ENCODE data around the gene TMCO6.

DNA sequence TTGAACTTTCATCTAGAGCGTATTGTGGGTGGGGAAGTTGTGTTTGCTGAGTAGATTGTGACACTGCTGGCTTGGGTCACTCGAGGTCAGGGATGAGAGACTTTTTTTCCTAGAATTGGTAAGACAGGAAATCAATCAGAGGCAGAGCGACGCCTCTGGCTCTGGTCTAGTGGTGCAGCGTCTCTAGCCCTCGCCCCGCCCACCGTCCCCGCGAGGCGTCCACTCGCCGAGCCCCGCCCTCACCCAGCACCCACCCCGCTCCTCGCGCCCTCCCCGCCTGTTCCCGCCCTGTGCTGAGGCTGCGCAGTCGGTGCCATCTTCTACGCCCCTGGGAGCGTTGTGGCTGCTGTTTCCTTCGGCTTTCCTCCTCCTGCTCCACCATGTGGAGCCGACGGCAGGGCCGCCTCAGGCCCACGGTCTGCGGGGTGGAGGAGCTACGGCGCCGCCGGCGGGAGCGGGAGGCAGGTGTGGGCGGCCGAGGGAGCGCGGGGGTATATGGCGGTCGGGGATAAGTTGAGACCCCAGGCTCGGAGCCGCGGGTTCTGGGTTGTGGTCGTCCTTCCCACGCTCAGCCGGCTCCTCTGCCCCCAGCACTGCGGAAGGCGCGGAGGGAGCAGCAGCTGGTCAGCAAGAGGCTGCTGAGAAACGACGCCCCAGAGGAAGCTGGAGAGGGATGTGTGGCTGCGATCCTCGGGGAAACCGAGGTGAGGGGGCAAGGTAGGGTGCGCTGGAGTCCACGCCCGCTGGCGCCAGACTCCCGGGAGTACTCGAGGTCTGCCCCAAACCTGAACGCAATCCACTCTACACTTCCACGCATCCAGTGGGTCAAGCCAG, at the start of gene TMCO6:
- TF ChIP-seq, protein P1, sequence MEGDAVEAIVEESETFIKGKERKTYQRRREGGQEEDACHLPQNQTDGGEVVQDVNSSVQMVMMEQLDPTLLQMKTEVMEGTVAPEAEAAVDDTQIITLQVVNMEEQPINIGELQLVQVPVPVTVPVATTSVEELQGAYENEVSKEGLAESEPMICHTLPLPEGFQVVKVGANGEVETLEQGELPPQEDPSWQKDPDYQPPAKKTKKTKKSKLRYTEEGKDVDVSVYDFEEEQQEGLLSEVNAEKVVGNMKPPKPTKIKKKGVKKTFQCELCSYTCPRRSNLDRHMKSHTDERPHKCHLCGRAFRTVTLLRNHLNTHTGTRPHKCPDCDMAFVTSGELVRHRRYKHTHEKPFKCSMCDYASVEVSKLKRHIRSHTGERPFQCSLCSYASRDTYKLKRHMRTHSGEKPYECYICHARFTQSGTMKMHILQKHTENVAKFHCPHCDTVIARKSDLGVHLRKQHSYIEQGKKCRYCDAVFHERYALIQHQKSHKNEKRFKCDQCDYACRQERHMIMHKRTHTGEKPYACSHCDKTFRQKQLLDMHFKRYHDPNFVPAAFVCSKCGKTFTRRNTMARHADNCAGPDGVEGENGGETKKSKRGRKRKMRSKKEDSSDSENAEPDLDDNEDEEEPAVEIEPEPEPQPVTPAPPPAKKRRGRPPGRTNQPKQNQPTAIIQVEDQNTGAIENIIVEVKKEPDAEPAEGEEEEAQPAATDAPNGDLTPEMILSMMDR (IDR thresholded peaks at IDR 0.05): peak; percentile 45 to 68 (median 62)
- TF ChIP-seq POLR2A (IDR thresholded peaks at IDR 0.05): peak; percentile 69
